Naive thymus-derived CD4-positive, alpha-beta T cell (primary cell): ENCODE measurements around the gene ASIC2. TPM values are rescaled to one million over a fixed set of nuclear protein-coding genes. Genes with fewer than 3 reads are reported as not detected.

ENCODE experiments used
- ATAC-seq: fragments of 150-1000 bp; cut with Tn5 transposase; 2 replicates; pipeline ENCODE4 v1.10.0; 2021; ENCODE audit warnings: mild to moderate bottlenecking, moderate library complexity
- CTCF ChIA-PET: fragments of 350-600 bp; sonication (Branson Sonifier 250); formaldehyde crosslinking; loops from one replicate; lab custom pipeline; 2021; ENCODE audit warnings: antibody characterized with exemption; lab: Charles Lee
- POLR2A ChIA-PET: fragments of 350-600 bp; sonication (Branson Sonifier 250); formaldehyde crosslinking; loops from one replicate; lab custom pipeline; 2021; ENCODE audit warnings: antibody characterized with exemption, inconsistent platforms; lab: Charles Lee
- DNase-seq, 9 donors: peaks; one replicate each; pipeline versions ENCODE4 v3.0.0 to v3.0.0-alpha.2; 2020 to 2022; ENCODE audit warnings: mixed read lengths in 1 of 9
- H3K27ac ChIP-seq: one replicate; pipeline ENCODE4 v1.7.0; 2013; ENCODE audit warnings: mild to moderate bottlenecking, low read depth, low read length, moderate library complexity
- H3K27me3 ChIP-seq, 2 donors: one replicate each; pipeline ENCODE4 v1.7.0; 2013; ENCODE audit warnings: low read length in 2 of 2, mild to moderate bottlenecking in 2 of 2, moderate library complexity in 2 of 2; ENCODE audit not compliant: control insufficient read depth in 2 of 2, insufficient read depth in 2 of 2
- H3K36me3 ChIP-seq, 3 experiments: 1 replicate in 2 of 3; 2 replicates in 1 of 3; pipeline ENCODE4 v1.7.0; 2013; ENCODE audit warnings: low read length in 3 of 3, mild to moderate bottlenecking in 3 of 3, moderate library complexity in 1 of 3; ENCODE audit not compliant: insufficient read depth in 3 of 3, control insufficient read depth in 2 of 3
- H3K4me1 ChIP-seq, 2 donors: one replicate each; pipeline ENCODE4 v1.7.0; 2013; ENCODE audit warnings: low read length in 2 of 2, mild to moderate bottlenecking in 2 of 2, moderate library complexity in 1 of 2; ENCODE audit not compliant: control insufficient read depth in 2 of 2, insufficient read depth in 2 of 2
- H3K4me3 ChIP-seq: 2 replicates; pipeline ENCODE4 v1.7.0; 2013; ENCODE audit warnings: mild to moderate bottlenecking, low read length
- H3K9me3 ChIP-seq, 3 experiments: 1 replicate in 2 of 3; 2 replicates in 1 of 3; pipeline ENCODE4 v1.7.0; 2013; ENCODE audit warnings: low read length in 3 of 3; ENCODE audit not compliant: control insufficient read depth in 2 of 3
- H3K27ac Mint-ChIP-seq, 9 donors: one replicate each; pipeline ENCODE4 v1.8.0; 2020 to 2022; ENCODE audit warnings: mixed read lengths in 9 of 9, mild to moderate bottlenecking in 8 of 9, moderate library complexity in 5 of 9, inconsistent platforms in 2 of 9
- H3K27me3 Mint-ChIP-seq, 5 donors: one replicate each; pipeline ENCODE4 v1.8.0; 2021 to 2022; ENCODE audit warnings: mixed read lengths in 5 of 5, mild to moderate bottlenecking in 1 of 5
- H3K36me3 Mint-ChIP-seq, 5 donors: one replicate each; pipeline ENCODE4 v1.8.0; 2020 to 2022; ENCODE audit warnings: mixed read lengths in 5 of 5, mild to moderate bottlenecking in 3 of 5, inconsistent platforms in 1 of 5
- H3K4me1 Mint-ChIP-seq, 7 donors: one replicate each; pipeline ENCODE4 v1.8.0; 2020 to 2022; ENCODE audit warnings: mixed read lengths in 7 of 7, mild to moderate bottlenecking in 3 of 7, inconsistent platforms in 1 of 7
- H3K4me3 Mint-ChIP-seq, 10 donors: one replicate each; pipeline ENCODE4 v1.8.0; 2020 to 2022; ENCODE audit warnings: mild to moderate bottlenecking in 10 of 10, mixed read lengths in 10 of 10, moderate library complexity in 6 of 10, inconsistent platforms in 2 of 10
- H3K9me3 Mint-ChIP-seq, 11 donors: one replicate each; pipeline ENCODE4 v1.8.0; 2020 to 2022; ENCODE audit warnings: mixed read lengths in 11 of 11, mild to moderate bottlenecking in 4 of 11, inconsistent platforms in 1 of 11, moderate library complexity in 1 of 11
- intact Hi-C, 2 donors: fragments of 100-400 bp; cut with micrococcal nuclease; formaldehyde crosslinking; loops; one replicate each; pipeline ENCODE4 v1.15.1; 2023
- polyA plus RNA-seq, 2 donors: library from polyadenylated mRNA; unstranded; fragments of 300-500 nt; fragmentation: Illumina TruSeq; gene quantifications; one replicate each; pipeline ENCODE4 v1.2.3, GENCODE V29; 2021
- total RNA-seq, 6 experiments: library from RNA in 5 of 6; stranded (reverse) in 5 of 6; gene quantifications; 1 replicate in 5 of 6; 2 replicates in 1 of 6; pipeline ENCODE4 v1.2.3 and lab custom pipeline; 2021 to 2026

Gene ASIC2
- total and polyA plus RNA-seq, 7 experiments from 2014 or later = not detected

DNA sequence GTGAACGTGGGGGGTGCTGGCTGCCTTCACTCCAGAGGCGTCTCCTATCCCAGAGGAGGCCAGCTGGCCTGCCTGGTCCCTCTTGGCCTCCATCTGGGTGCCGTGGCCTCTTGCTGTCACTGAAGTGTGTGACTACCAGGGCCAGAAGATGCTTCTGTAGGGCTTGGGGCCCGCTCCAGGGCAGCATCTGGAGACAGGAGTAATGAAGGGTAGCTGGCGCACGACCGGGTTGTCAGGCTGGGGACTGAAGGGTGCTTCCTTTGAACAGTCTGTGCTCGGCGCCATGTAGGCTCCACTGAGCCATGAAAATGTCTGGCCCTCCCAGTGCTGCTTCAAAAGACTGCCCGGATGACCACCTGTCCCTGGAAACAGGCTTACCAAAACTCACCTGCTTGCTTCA is 31.3 kb downstream of the ASIC2 start:
- H3K4me3 ChIP-seq = no peak overlapping the region
- Mint-ChIP-seq H3K4me3 (no peak overlapping the region), H3K9me3 (peaks cover 0 to 7% (median 0%) of the 10 kb centered on the region in 11 donors), H3K36me3 (no peaks in the 10 kb centered on the region), H3K27me3 (peaks cover 0 to 31% (median 23%) of the 10 kb centered on the region in 5 donors), H3K4me1 (no peaks in the 10 kb centered on the region), H3K27ac (no peak overlapping the region)
- POLR2A ChIA-PET = no interaction called here
- H3K4me1 ChIP-seq = no peaks in the 10 kb centered on the region
- no peaks in the 10 kb centered on the region for H3K36me3 ChIP-seq
- H3K27ac ChIP-seq = no peak overlapping the region
- no peaks in the 10 kb centered on the region for H3K9me3 ChIP-seq
- DNase-seq (no peak), ATAC-seq (no peak)
- intact Hi-C loops = no loop called here
- H3K27me3 ChIP-seq = no peaks in the 10 kb centered on the region
- CTCF ChIA-PET = no interaction called here

DNA sequence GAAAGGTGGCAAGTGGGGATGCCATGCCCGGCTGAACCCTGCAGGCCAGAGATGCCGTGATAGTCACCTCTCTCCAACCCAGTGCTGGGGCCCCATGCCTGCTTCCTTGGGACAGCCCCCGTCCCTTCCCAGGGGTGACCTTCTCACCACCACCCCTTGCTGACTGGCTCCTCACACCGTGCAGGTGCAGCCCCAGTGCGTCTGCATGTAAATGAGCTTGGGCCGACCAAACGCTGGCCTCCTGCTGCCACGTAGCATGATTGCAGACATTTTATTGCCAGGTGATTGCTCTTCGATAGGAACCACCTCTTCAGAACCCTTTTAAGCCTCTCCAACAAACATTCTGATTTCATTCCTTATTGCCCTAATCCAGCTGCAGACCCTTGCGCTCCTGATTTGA is 32.5 kb downstream of the ASIC2 start:
- no peaks in the 10 kb centered on the region for H3K27me3 ChIP-seq
- H3K4me3 Mint-ChIP-seq = no peak overlapping the region
- H3K36me3 ChIP-seq = no peaks in the 10 kb centered on the region
- ATAC-seq (no peak), DNase-seq (no peak)
- intact Hi-C loops = no loop called here
- H3K4me1 Mint-ChIP-seq = no peaks in the 10 kb centered on the region
- no peaks in the 10 kb centered on the region for H3K36me3 Mint-ChIP-seq
- no peak overlapping the region for H3K27ac Mint-ChIP-seq
- no peaks in the 10 kb centered on the region for H3K9me3 ChIP-seq
- no peaks in the 10 kb centered on the region for H3K4me1 ChIP-seq
- H3K27ac ChIP-seq = no peak overlapping the region
- H3K27me3 Mint-ChIP-seq = peaks cover 0 to 31% (median 18%) of the 10 kb centered on the region in 5 donors
- POLR2A ChIA-PET = no interaction called here
- peaks cover 0 to 4% (median 0%) of the 10 kb centered on the region in 11 donors for H3K9me3 Mint-ChIP-seq
- CTCF ChIA-PET = no interaction called here
- H3K4me3 ChIP-seq = no peak overlapping the region

DNA sequence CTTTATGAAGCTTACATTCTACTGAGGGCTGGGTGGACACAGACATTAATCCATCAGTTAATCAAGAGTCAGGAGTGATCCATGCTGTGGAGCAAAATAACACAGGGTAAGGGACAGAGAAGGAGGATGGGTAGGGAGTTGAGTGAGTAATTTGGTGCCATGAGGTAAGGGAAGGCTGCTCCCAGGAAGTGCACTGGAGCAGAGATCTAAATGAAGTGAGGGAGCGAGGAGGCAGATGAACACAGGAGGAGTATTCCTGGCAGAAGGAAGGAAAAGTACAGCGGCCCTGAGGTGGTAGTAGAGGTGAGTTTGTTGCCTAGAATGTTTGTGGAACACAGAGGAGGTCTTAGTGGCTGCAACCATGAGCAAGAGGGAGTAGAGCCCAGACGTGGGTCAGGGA is 34.8 kb downstream of the ASIC2 start:
- CTCF ChIA-PET = no interaction called here
- H3K27ac ChIP-seq = no peak overlapping the region
- no peaks in the 10 kb centered on the region for H3K4me1 ChIP-seq
- H3K4me3 Mint-ChIP-seq = no peak overlapping the region
- intact Hi-C loops = no loop called here
- no peaks in the 10 kb centered on the region for H3K9me3 ChIP-seq
- DNase-seq (no peak), ATAC-seq (no peak)
- peaks cover 2 to 31% (median 18%) of the 10 kb centered on the region in 5 donors for H3K27me3 Mint-ChIP-seq
- H3K36me3 Mint-ChIP-seq = no peaks in the 10 kb centered on the region
- H3K36me3 ChIP-seq = no peaks in the 10 kb centered on the region
- no peak overlapping the region for H3K27ac Mint-ChIP-seq
- H3K4me3 ChIP-seq = no peak overlapping the region
- peaks cover 0 to 3% (median 0%) of the 10 kb centered on the region in 11 donors for H3K9me3 Mint-ChIP-seq
- H3K4me1 Mint-ChIP-seq = no peaks in the 10 kb centered on the region
- POLR2A ChIA-PET = no interaction called here
- H3K27me3 ChIP-seq = no peaks in the 10 kb centered on the region

DNA sequence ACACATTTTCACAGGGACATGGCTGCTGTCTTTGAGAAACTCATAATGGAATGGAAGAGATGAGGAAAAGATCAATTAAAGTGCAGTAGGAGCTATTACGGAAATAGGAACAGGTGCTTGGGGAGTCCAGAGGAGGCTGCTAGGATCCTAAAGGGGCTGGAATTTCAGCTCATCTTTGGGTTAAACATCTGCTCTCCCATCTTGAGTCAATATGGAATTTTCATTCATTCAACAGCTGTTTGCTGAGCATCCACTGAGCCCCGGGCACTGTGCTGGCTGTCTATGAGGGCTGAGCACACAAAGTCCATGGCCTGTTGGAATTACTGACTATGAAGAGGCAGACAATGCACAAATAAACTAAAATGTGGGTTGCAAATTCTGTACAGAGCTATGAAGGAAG is 47.9 kb downstream of the ASIC2 start:
- peaks cover 0 to 6% (median 0%) of the 10 kb centered on the region in 11 donors for H3K9me3 Mint-ChIP-seq
- H3K27ac Mint-ChIP-seq = no peak overlapping the region
- H3K27ac ChIP-seq = no peak overlapping the region
- intact Hi-C loops = no loop called here
- no peaks in the 10 kb centered on the region for H3K36me3 ChIP-seq
- H3K9me3 ChIP-seq = no peaks in the 10 kb centered on the region
- no peak for DNase-seq
- H3K4me3 Mint-ChIP-seq = no peak overlapping the region
- no peak for ATAC-seq
- H3K27me3 ChIP-seq = no peaks in the 10 kb centered on the region
- H3K4me1 Mint-ChIP-seq = no peaks in the 10 kb centered on the region
- no peaks in the 10 kb centered on the region for H3K36me3 Mint-ChIP-seq
- ChIA-PET POLR2A (no interaction called here), CTCF (no interaction called here)
- H3K4me3 ChIP-seq = no peak overlapping the region
- no peaks in the 10 kb centered on the region for H3K4me1 ChIP-seq
- peaks cover 0 to 33% (median 11%) of the 10 kb centered on the region in 5 donors for H3K27me3 Mint-ChIP-seq

DNA sequence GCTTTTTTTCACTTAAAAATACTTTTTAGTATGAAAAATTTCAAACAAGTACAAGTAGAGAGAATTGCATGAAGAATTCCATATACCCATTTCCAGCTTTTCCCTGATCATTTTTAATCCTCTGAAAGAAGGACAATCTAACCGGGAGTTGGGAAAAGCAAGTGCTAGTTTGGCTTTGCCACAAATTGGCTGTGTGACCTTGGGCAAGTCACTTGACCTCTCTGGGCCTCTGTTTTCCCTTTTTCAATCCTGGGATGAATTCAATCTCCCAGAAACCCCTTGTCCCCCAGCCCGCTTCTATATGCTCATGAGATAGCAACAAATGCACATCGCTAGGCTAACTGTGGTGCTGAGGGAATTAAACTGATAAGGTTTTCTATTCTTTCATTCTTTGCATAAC is 49.4 kb downstream of the ASIC2 start:
- no peak for ATAC-seq
- intact Hi-C loops = no loop called here
- H3K9me3 Mint-ChIP-seq = peaks cover 0 to 6% (median 0%) of the 10 kb centered on the region in 11 donors

DNA sequence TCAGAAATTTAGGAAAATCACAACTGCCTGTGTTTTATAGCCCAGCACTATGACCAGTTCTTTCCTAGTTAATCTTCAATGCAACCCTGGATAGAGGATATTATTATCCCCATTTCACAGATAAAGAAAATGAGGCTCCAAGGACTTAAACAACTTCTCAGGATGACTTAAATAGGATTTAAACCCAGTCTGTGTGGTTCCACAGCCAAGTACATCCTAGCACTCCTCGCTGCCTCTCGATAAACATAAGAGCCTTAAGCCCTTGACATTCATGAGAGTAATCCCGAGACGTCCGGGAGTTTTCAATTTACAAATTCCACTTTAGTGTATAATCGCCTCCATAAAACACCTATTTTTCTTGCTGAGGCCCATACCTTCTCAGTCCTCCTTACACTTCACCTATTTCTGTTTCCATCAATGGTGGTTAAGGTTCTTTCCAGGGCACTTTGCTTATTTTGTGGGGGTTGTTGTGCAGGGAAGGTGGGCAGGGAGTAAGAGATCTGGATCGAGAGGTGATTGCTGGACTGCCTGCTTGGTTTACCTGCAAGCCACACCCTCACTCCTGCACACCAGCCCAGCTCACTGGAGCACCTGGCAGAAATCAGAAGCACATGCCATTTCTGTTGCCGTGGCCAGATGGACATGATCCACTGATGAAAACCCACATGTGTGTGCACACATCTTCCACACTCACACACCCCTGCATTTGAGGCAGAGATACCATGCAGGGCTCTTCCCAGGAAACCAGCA is 50.5 kb downstream of the ASIC2 start:
- intact Hi-C loops = no loop called here
- no peaks in the 10 kb centered on the region for H3K4me1 Mint-ChIP-seq
- no peaks in the 10 kb centered on the region for H3K27me3 ChIP-seq
- H3K36me3 ChIP-seq = no peaks in the 10 kb centered on the region
- ATAC-seq = no peak
- no peak overlapping the region for H3K27ac ChIP-seq
- H3K9me3 Mint-ChIP-seq = peaks cover 0 to under 1% (median 0%) of the 10 kb centered on the region in 11 donors
- H3K4me1 ChIP-seq = no peaks in the 10 kb centered on the region
- H3K36me3 Mint-ChIP-seq = no peaks in the 10 kb centered on the region
- ChIA-PET CTCF (no interaction called here), POLR2A (no interaction called here)
- no peak overlapping the region for H3K4me3 Mint-ChIP-seq
- peaks cover 0 to 39% (median 11%) of the 10 kb centered on the region in 5 donors for H3K27me3 Mint-ChIP-seq
- H3K4me3 ChIP-seq = no peak overlapping the region
- H3K27ac Mint-ChIP-seq = no peak overlapping the region
- no peaks in the 10 kb centered on the region for H3K9me3 ChIP-seq
- DNase-seq = no peak

More for the DNA sequence above, 49.4 kb downstream of the ASIC2 start:
- Histone ChIP-seq H3K4me1 (no peaks in the 10 kb centered on the region), H3K4me3 (no peak overlapping the region), H3K27ac (no peak overlapping the region), H3K27me3 (no peaks in the 10 kb centered on the region), H3K9me3 (no peaks in the 10 kb centered on the region), H3K36me3 (no peaks in the 10 kb centered on the region)
- H3K4me3 Mint-ChIP-seq = no peak overlapping the region
- CTCF ChIA-PET = no interaction called here
- POLR2A ChIA-PET = no interaction called here
- H3K36me3 Mint-ChIP-seq = no peaks in the 10 kb centered on the region
- DNase-seq = no peak
- no peaks in the 10 kb centered on the region for H3K4me1 Mint-ChIP-seq
- no peak overlapping the region for H3K27ac Mint-ChIP-seq
- H3K27me3 Mint-ChIP-seq = peaks cover 0 to 34% (median 11%) of the 10 kb centered on the region in 5 donors

DNA sequence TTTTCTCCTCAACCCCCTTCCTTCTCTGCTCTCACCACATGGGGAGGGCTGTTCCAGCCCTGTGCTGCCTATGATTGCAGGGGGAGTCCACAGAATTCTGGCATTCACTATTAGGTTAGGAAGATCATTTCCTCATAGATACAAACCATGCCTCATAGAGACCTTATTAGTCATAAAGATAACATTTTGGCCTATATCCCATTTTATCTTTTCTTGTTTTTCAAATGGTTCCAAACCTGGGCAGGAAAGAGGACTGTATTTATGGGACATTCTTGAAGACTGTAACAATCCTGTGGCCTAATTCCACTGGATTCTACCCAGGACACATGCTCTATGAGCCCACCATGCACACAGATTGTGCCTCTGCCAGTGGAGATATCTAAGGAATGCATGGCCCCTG is 51.7 kb downstream of the ASIC2 start:
- intact Hi-C loops = no loop called here
- Histone ChIP-seq H3K4me1 (no peaks in the 10 kb centered on the region), H3K4me3 (no peak overlapping the region), H3K27ac (no peak overlapping the region), H3K36me3 (no peaks in the 10 kb centered on the region), H3K9me3 (no peaks in the 10 kb centered on the region), H3K27me3 (no peaks in the 10 kb centered on the region)
- Mint-ChIP-seq H3K27ac (no peak overlapping the region), H3K27me3 (peaks cover 0 to 41% (median 11%) of the 10 kb centered on the region in 5 donors), H3K4me3 (no peak overlapping the region), H3K4me1 (no peaks in the 10 kb centered on the region), H3K9me3 (peaks cover 0 to 2% (median 0%) of the 10 kb centered on the region in 11 donors), H3K36me3 (no peaks in the 10 kb centered on the region)
- no peak for ATAC-seq
- DNase-seq = no peak
- POLR2A ChIA-PET = no interaction called here
- CTCF ChIA-PET = no interaction called here
